Brain microvascular endothelial cell (primary cell): ENCODE measurements around the gene STK16.

Experiments used
- DNase-seq: peaks from one replicate; pipeline ENCODE4 v3.0.0-alpha.2; 2020
- H3K27ac ChIP-seq: fragments of 250-450 bp; sonication (Bioruptor Pico); 2 replicates; pipeline ENCODE4 v1.5.1; 2020; ENCODE audit warnings: mild to moderate bottlenecking, moderate library complexity
- H3K27me3 ChIP-seq: fragments of 250-450 bp; sonication (Bioruptor Pico); replicated peaks from 2 replicates; pipeline ENCODE4 v1.5.1; 2020; ENCODE audit warnings: mild to moderate bottlenecking
- H3K36me3 ChIP-seq: fragments of 250-450 bp; sonication (Bioruptor Pico); replicated peaks from 2 replicates; pipeline ENCODE4 v1.5.1; 2020; ENCODE audit warnings: mild to moderate bottlenecking
- H3K4me3 ChIP-seq: 2 replicates; pipeline ENCODE4 v1.5.1; 2011; ENCODE audit warnings: low read depth, mild to moderate bottlenecking, control low read depth, low read length, moderate library complexity
- in situ Hi-C: cut with HindIII; loops from 2 replicates; pipeline ENCODE4 v1.10.0; 2017; ENCODE audit warnings: low sequenced_read_pairs, low pct_ligation_motif_present
- TF ChIP-seq, protein P1 (sequence below): IDR thresholded peaks from 2 replicates; pipeline ENCODE4 v1.5.1; 2011; ENCODE audit warnings: low read depth, mild to moderate bottlenecking, moderate library complexity, low read length, control low read depth, inconsistent platforms; ENCODE audit errors: missing control alignments

The STK16 gene

DNA sequence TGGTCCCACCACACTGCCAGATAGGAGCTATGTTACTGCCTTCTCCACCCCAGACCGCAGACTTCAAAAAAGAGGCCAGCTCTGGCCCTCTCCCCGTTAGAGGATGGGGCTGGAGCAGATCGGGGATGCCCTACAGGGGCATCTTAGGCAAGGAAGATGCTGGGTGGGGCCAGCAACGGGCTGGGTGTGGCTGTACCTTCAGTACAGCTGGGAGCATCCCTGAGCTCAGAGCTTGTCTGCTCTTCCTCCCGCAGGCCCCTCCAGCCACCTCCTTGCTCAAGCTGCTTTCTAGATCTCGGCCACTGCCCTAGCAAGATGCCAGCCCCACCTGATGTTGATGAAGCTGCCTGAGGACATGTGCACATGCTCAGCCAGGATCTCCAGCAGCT, 54.1 kb downstream of the STK16 start:
- H3K4me3 ChIP-seq: no peak overlapping the region
- H3K27me3 ChIP-seq: peaks cover 30% of the 10 kb centered on the region
- in situ Hi-C loops: no loop called here

More for the DNA sequence above, 54.1 kb downstream of the STK16 start:
- Histone ChIP-seq H3K36me3 (no peaks in the 10 kb centered on the region), H3K27ac (no peak overlapping the region)
- no peak for DNase-seq
- TF ChIP-seq, protein P1, sequence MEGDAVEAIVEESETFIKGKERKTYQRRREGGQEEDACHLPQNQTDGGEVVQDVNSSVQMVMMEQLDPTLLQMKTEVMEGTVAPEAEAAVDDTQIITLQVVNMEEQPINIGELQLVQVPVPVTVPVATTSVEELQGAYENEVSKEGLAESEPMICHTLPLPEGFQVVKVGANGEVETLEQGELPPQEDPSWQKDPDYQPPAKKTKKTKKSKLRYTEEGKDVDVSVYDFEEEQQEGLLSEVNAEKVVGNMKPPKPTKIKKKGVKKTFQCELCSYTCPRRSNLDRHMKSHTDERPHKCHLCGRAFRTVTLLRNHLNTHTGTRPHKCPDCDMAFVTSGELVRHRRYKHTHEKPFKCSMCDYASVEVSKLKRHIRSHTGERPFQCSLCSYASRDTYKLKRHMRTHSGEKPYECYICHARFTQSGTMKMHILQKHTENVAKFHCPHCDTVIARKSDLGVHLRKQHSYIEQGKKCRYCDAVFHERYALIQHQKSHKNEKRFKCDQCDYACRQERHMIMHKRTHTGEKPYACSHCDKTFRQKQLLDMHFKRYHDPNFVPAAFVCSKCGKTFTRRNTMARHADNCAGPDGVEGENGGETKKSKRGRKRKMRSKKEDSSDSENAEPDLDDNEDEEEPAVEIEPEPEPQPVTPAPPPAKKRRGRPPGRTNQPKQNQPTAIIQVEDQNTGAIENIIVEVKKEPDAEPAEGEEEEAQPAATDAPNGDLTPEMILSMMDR: no peak
